Measurements from ENCODE around the gene CACNG4.

The CACNG4 gene

DNA sequence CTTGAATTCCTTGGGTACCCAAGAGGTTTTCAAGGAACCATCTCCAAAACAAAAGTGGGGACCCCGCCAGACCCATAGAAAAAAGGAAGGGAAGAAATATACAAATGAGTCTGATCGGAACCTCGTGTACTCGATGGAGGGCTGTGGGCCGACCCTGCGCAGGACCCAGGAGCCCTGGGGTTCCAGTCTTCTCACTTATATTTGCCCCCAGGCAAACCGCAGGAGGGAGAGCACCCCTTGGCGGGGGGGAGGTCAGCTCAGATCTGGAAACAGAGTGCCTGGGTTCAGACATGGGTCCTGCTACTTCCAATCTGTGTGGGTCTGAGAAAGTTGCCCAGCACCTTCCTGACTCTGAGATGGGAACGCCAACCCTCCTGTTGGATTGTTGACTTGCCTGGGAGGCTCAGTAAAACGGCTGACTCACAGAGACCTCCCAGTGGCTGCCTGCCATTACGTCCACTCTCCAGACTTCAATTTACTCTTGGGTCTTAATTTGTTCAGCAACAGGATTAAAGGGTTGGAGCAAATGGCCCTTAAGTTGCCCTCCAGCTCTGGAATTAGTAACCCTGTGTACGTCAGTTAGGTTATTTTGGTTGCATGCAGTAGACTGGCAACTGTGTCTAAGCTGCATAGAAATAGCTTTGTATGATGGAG, 24.9 kb upstream of the CACNG4 start:
- no peaks in the 10 kb centered on the region for H3K9me3 ChIP-seq
- no peak for TF ChIP-seq CTCF (IDR thresholded peaks at IDR 0.05)
- H3K27me3 ChIP-seq: peaks cover 27% of the 10 kb centered on the region

DNA sequence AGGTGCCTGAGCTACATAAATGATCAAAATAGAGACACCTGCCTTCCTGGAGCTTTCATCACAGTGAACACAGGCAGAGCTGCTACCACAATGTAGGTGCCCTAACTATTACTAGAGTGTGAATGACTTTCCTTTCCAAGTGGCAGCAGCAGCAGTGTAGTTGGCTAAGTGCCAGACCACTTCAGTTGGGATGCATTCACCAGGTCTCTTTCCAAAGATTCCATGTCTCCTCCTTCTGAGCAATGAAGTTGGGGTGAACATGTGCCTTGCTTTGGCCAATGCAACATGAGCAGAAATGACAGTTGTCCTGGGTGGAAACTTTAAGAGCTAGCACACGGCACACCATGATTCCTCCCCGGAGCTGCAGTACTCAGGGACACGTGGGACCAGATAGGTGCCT, 23.3 kb upstream of the CACNG4 start:
- Histone ChIP-seq H3K4me1 (ENCODE audit: control insufficient read depth in 1 of 2, insufficient read depth in 1 of 2, low read depth in 1 of 2, low read length in 1 of 2) (no peaks in the 10 kb centered on the region), H3K27ac (no peak overlapping the region), H3K36me3 (no peaks in the 10 kb centered on the region), H3K9me3 (no peaks in the 10 kb centered on the region), H3K27me3 (peaks cover 44% of the 10 kb centered on the region), H3K4me3 (ENCODE audit: low read depth in 1 of 2, low read length in 1 of 2) (no peak overlapping the region)
- no peak for TF ChIP-seq CTCF (IDR thresholded peaks at IDR 0.05)

More for the DNA sequence above, 24.9 kb upstream of the CACNG4 start:
- Histone ChIP-seq H3K4me1 (ENCODE audit: control insufficient read depth in 1 of 2, insufficient read depth in 1 of 2, low read depth in 1 of 2, low read length in 1 of 2) (no peaks in the 10 kb centered on the region), H3K27ac (no peak overlapping the region), H3K4me3 (ENCODE audit: low read depth in 1 of 2, low read length in 1 of 2) (no peak overlapping the region), H3K36me3 (no peaks in the 10 kb centered on the region)

GRCh38 chr17:66941773-66942450, 22.6 kb upstream of the CACNG4 start:
- TF ChIP-seq CTCF (IDR thresholded peaks at IDR 0.05): no peak
- Histone ChIP-seq H3K4me1 (ENCODE audit: control insufficient read depth in 1 of 2, insufficient read depth in 1 of 2, low read depth in 1 of 2, low read length in 1 of 2) (no peaks in the 10 kb centered on the region), H3K27me3 (peaks cover 50% of the 10 kb centered on the region), H3K36me3 (no peaks in the 10 kb centered on the region), H3K9me3 (no peaks in the 10 kb centered on the region), H3K27ac (no peak overlapping the region), H3K4me3 (ENCODE audit: low read depth in 1 of 2, low read length in 1 of 2) (no peak overlapping the region)

DNA sequence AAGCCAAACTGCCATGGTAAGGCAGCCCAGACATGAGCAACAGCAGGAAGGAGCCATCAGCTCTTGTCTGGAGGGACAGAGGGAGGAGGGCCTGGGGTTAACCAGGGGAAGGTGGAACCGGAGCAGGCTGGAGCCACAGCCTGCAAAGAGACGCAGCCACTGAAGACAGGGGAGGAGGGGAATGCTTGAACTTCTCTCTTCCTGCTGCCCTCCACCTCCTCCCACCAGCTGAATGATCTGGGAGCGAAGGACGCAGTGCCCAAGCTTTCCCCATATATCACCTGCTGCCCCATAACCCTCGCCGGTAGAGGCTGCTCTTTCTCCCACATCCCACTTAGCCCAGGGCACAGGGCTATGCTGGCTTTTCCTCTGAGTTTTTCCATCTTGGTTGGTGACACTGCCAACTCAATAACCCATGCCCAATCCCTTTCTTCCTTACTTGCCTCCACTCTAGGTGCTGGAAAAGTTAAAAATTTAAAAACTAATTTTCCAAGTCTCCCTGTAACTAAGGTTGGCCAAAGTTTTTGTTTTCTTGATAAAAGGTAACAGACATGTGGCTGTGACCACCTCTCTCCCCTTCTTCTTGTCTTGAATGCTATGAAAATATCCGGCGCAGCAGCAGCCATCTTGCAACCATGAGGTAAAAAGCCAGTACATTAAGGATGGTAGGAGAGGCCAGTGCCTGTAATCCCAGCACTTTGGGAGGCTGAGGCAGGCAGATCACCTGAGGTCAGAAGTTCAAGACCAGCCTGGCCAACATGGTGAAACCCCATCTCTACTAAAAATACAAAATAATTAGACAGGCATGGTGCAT, 21.8 kb upstream of the CACNG4 start:
- Histone ChIP-seq H3K4me3 (ENCODE audit: low read depth in 1 of 2, low read length in 1 of 2) (no peak overlapping the region), H3K4me1 (ENCODE audit: control insufficient read depth in 1 of 2, insufficient read depth in 1 of 2, low read depth in 1 of 2, low read length in 1 of 2) (no peaks in the 10 kb centered on the region), H3K9me3 (no peaks in the 10 kb centered on the region), H3K36me3 (no peaks in the 10 kb centered on the region), H3K27ac (no peak overlapping the region), H3K27me3 (peaks cover 56% of the 10 kb centered on the region)
- TF ChIP-seq CTCF (IDR thresholded peaks at IDR 0.05): no peak

DNA sequence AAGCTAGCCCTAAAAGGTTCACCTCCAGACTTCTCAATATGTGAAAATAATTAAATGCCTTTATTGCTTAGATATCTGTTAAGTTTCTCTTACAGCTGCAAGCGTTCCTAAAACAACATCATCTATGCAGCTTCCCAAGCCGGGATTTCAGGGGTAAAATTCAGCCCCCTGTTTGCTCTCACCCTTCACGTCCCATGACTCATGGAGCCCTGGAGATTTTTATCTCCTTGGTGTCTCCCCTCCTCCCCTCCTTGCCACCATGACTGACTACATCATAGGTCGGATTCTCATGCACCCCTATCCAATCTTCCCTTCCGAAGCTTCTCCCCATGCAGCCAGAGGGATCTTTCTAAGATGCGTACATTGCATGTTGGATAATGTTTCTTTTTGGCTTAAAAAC, 21.0 kb upstream of the CACNG4 start:
- Histone ChIP-seq H3K9me3 (no peaks in the 10 kb centered on the region), H3K4me3 (ENCODE audit: low read depth in 1 of 2, low read length in 1 of 2) (no peak overlapping the region), H3K27ac (no peak overlapping the region), H3K27me3 (peaks cover 56% of the 10 kb centered on the region), H3K4me1 (ENCODE audit: control insufficient read depth in 1 of 2, insufficient read depth in 1 of 2, low read depth in 1 of 2, low read length in 1 of 2) (no peaks in the 10 kb centered on the region), H3K36me3 (no peaks in the 10 kb centered on the region)
- no peak for TF ChIP-seq CTCF (IDR thresholded peaks at IDR 0.05)
